ENCODE results near the gene TNFRSF9.

GRCh38 chr1:7905262-7905661, 35.4 kb downstream of the TNFRSF9 start:
- TF ChIP-seq POLR2A (IDR thresholded peaks at IDR 0.05) = no peak
- TF ChIP-seq CTCF (IDR thresholded peaks at IDR 0.05) = no peak
